Left lung (tissue), 10 donors: ENCODE results near the gene ZBTB45. TPM values are rescaled to one million over a fixed set of nuclear protein-coding genes. Genes with fewer than 3 reads are reported as not detected.

Source experiments
- ATAC-seq: fragments of 200-7000 bp; cut with Tn5 transposase; one replicate; pipeline ENCODE4 v1.9.1; 2020; ENCODE audit warnings: moderate library complexity
- DNase-seq, 4 donors: peaks; one replicate each; pipeline ENCODE4 v3.0.0-alpha.2; 2013 to 2020
- H3K27ac ChIP-seq, 2 donors: fragments of 200-600 bp; sonication (generic) in 1 of 2; one replicate each; pipeline versions ENCODE4 v1.5.0 to v1.8.0; 2020 to 2021
- H3K27me3 ChIP-seq, 2 donors: fragments of 200-600 bp; sonication (generic) in 1 of 2; one replicate each; pipeline versions ENCODE4 v1.5.0 to v1.8.0; 2020 to 2021
- H3K36me3 ChIP-seq, 2 donors: fragments of 200-600 bp; sonication (generic) in 1 of 2; one replicate each; pipeline versions ENCODE4 v1.5.0 to v1.8.0; 2020 to 2021
- H3K4me1 ChIP-seq, 2 donors: fragments of 200-600 bp; one replicate each; pipeline ENCODE4 v1.8.0; 2021
- H3K4me3 ChIP-seq, 2 donors: fragments of 200-600 bp; sonication (generic) in 1 of 2; one replicate each; pipeline versions ENCODE4 v1.5.0 to v1.8.0; 2020 to 2021; ENCODE audit warnings: mild to moderate bottlenecking in 1 of 2
- H3K9me3 ChIP-seq, 2 donors: fragments of 200-600 bp; sonication (generic) in 1 of 2; one replicate each; pipeline versions ENCODE4 v1.5.0 to v1.8.0; 2020 to 2021
- CTCF ChIP-seq, 2 donors: fragments of 200-600 bp; sonication (generic) in 1 of 2; IDR thresholded peaks; one replicate each; pipeline versions ENCODE4 v1.5.0 to v1.8.0; 2021; ENCODE audit warnings: antibody characterized with exemption in 2 of 2
- intact Hi-C, 2 donors: fragments of 100-400 bp; cut with DNase I; formaldehyde crosslinking; loops; one replicate each; pipeline versions ENCODE4 v1.11.2 to v1.14.2; 2022
- polyA plus RNA-seq, 6 donors: library from polyadenylated mRNA; unstranded; fragments of 120-200 nt; gene quantifications; one replicate each; pipeline ENCODE4 v1.2.1, GENCODE V29; 2013; ENCODE audit not compliant: insufficient read length in 6 of 6
- total RNA-seq, 2 donors: library from RNA; stranded (reverse); fragmentation: NEBNext Ultra II Directional; extraction: Animal tissue kit (Norgen Biotek cat#: 25700); gene quantifications; one replicate each; pipeline ENCODE4 v1.2.1, GENCODE V29; 2021
- donor health status: DM: no; HTN: yes; CAD: no.
- donor health status: DM: no; HTN: no; CAD: no.

ZBTB45 gene
- total and polyA plus RNA-seq, 8 donors: 7.8 to 17.7 (median 12.0) TPM

GRCh38 chr19:58516246-58516836 is 3.3 kb downstream of the ZBTB45 start:
- Histone ChIP-seq H3K4me1 (peaks cover 7 to 55% of the 10 kb centered on the region in 2 donors), H3K4me3 (no peak overlapping the region), H3K36me3 (peaks cover 0 to 25% of the 10 kb centered on the region in 2 donors), H3K9me3 (no peaks in the 10 kb centered on the region), H3K27ac (no peak overlapping the region), H3K27me3 (no peaks in the 10 kb centered on the region)
- ATAC-seq: no peak
- no peak for TF ChIP-seq CTCF (IDR thresholded peaks at IDR 0.05)
- DNase-seq: peak in 1 of 4 donors; percentile 73
- intact Hi-C loops: no loop called here

GRCh38 chr19:58515259-58515658 is 4.4 kb downstream of the ZBTB45 start:
- H3K27me3 ChIP-seq: no peaks in the 10 kb centered on the region
- peaks cover 0 to 25% of the 10 kb centered on the region in 2 donors for H3K36me3 ChIP-seq
- intact Hi-C loops: no loop called here
- DNase-seq (no peak), ATAC-seq (no peak)
- TF ChIP-seq CTCF (IDR thresholded peaks at IDR 0.05): no peak
- no peak overlapping the region for H3K27ac ChIP-seq
- no peaks in the 10 kb centered on the region for H3K9me3 ChIP-seq
- H3K4me3 ChIP-seq: no peak overlapping the region
- H3K4me1 ChIP-seq: peaks cover 7 to 50% of the 10 kb centered on the region in 2 donors

GRCh38 chr19:58514564-58515022 is 5.0 kb downstream of the ZBTB45 start:
- Histone ChIP-seq H3K27me3 (no peaks in the 10 kb centered on the region), H3K27ac (peak overlapping the region; percentile 19 to 74), H3K36me3 (peaks cover 0 to 25% of the 10 kb centered on the region in 2 donors), H3K4me3 (peak overlapping the region; percentile 35 to 37), H3K9me3 (no peaks in the 10 kb centered on the region), H3K4me1 (peaks cover 7 to 48% of the 10 kb centered on the region in 2 donors)
- DNase-seq (no peak), ATAC-seq (no peak)
- intact Hi-C loops: no loop called here
- no peak for TF ChIP-seq CTCF (IDR thresholded peaks at IDR 0.05)

GRCh38 chr19:58513694-58514563 is 5.7 kb downstream of the ZBTB45 start:
- peaks cover 0 to 25% of the 10 kb centered on the region in 2 donors for H3K36me3 ChIP-seq
- no peaks in the 10 kb centered on the region for H3K27me3 ChIP-seq
- intact Hi-C loops: no loop called here
- H3K4me3 ChIP-seq: peak overlapping the region; percentile 35 to 37
- peak; percentile 89 to 97 for TF ChIP-seq CTCF (IDR thresholded peaks at IDR 0.05)
- no peaks in the 10 kb centered on the region for H3K9me3 ChIP-seq
- DNase-seq: peak; percentile 73 to 99 (median 92)
- H3K4me1 ChIP-seq: peaks cover 7 to 47% of the 10 kb centered on the region in 2 donors
- H3K27ac ChIP-seq: peak overlapping the region; percentile 19 to 74
- ATAC-seq: peak; percentile 96

- no peak for ATAC-seq
- H3K9me3 ChIP-seq: no peaks in the 10 kb centered on the region
- intact Hi-C loops: no loop called here
- H3K36me3 ChIP-seq: peaks cover 0 to 25% of the 10 kb centered on the region in 2 donors
- H3K27me3 ChIP-seq: no peaks in the 10 kb centered on the region
- DNase-seq: no peak
- H3K27ac ChIP-seq: peak overlapping the region in 1 of 2 donors; percentile 74
- no peak for TF ChIP-seq CTCF (IDR thresholded peaks at IDR 0.05)
- H3K4me3 ChIP-seq: peak overlapping the region in 1 of 2 donors; percentile 37
- H3K4me1 ChIP-seq: peaks cover 5 to 40% of the 10 kb centered on the region in 2 donors
Observed at GRCh38 chr19:58513213-58513693, 6.4 kb downstream of the ZBTB45 start.
